VCaP (cell line): ENCODE measurements around the gene LRRC17.

Source experiments
- H3K27ac ChIP-seq: fragments of 450-650 bp; 2 replicates; pipeline ENCODE4 v1.5.1; 2017
- TF ChIP-seq, protein P1 (sequence below): fragments of 450-650 bp; conservative IDR thresholded peaks from 2 replicates; pipeline ENCODE4 v1.5.1; 2017; ENCODE audit warnings: mild to moderate bottlenecking, moderate library complexity

LRRC17 gene

DNA sequence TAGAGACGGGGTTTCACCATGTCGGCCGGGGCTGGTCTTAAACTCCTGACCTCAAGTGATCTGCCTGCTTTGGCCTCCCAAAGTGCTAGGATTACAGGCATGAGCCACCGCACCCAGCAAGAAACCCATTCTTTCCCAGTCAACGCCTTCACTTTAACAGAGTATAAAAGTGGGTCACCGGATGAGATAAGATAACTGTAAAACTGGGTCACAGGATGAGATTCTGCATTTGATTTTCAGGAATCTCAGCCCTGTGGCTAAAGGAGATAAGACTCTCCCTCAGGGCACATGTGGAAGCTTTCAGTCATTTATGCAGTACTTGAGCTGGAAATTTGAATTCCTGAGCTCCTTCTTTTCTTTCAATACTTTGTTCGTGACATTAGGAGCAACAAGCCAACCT lies 70.8 kb downstream of the LRRC17 start:
- TF ChIP-seq, protein P1, sequence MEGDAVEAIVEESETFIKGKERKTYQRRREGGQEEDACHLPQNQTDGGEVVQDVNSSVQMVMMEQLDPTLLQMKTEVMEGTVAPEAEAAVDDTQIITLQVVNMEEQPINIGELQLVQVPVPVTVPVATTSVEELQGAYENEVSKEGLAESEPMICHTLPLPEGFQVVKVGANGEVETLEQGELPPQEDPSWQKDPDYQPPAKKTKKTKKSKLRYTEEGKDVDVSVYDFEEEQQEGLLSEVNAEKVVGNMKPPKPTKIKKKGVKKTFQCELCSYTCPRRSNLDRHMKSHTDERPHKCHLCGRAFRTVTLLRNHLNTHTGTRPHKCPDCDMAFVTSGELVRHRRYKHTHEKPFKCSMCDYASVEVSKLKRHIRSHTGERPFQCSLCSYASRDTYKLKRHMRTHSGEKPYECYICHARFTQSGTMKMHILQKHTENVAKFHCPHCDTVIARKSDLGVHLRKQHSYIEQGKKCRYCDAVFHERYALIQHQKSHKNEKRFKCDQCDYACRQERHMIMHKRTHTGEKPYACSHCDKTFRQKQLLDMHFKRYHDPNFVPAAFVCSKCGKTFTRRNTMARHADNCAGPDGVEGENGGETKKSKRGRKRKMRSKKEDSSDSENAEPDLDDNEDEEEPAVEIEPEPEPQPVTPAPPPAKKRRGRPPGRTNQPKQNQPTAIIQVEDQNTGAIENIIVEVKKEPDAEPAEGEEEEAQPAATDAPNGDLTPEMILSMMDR, result no peak
- H3K27ac ChIP-seq, result no peak overlapping the region

DNA sequence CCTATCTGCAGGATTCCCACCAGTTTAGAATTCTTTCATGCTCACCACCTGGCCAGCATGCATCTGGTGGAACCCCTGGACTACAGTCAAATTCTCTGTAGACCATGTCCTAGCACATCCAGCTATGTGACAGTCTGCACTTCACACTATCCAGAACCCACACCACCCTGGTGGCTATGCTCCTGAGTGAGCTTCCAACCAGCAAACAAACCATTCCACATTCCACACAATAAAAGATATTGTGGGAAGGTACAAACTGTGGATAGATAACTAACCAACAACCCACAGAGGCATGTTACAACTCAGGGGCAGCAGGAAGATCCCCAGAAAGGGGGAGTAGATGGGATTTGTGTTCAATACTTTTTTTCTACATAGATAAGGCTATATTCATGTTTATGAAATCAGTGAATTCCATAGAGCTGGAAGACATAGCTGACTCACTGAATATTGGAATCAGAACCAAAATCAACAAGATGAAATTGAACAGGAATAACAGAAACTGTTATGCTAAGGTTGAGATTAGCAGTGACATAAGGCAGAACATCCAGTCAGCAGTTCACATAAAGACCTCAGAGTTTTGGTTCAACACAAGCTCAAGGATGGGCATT lies 72.5 kb downstream of the LRRC17 start:
- TF ChIP-seq, protein P1, result no peak
- no peak overlapping the region for H3K27ac ChIP-seq

DNA sequence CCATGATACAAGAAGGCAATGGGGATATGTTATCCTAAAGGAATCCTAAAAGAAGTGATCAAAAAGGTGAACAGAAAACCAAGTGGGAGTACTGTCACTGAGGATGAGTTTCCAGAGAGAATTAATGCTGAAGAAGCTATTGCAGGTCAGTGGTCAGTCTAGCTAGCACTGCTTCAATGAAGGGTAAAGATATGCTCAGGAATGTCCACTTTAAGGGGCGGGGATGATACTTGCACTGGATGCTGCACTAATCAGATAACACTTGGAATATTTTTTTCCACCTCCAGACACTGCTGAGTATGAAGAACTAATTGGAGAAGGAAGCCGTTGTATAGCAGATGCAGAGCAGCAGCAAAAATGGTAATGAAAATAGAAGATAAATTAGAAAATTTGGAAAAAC lies 75.3 kb downstream of the LRRC17 start:
- TF ChIP-seq, protein P1, result no peak

DNA sequence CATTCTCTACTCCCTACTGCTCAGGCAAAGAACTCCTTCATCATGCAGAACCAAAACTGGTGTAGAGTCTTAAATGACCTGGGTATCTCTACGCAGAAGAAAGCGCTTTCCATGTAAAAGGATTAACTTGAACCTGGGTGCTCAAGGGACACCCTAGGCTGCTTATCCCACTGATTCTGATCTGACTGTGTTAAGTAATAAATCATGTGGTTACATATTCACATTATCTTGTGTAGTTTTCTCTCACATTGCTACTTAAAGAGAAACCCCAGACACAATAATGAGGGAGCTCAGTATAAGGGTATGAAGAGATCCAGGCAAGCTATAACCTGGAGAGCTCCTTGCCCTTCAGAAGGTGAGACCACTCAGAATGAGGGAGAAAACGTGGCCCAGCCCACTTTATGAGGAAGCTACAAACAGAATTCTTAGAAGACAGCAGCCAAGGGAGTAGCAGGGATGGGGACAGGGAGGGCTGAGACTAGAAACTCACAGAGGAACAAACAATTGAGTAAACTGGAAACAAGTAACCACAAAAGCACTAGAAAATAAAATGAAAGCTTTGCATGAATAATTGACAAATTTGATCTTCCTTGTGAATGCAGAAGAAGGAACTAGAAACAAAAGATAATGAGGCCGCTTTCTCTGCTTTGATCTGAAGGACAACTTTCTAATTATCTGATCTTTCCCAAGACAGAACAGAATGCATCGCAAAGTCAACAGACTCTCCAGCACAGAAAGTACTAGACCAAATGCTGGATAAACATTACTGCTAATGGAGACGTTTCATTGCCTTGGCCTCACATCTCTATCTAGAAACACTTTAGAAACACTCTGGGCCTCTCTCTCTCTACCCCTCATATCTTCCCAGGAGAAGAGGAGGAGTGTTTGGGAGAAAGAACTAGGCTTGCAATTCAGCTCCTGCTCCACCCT lies 76.1 kb downstream of the LRRC17 start:
- H3K27ac ChIP-seq, result peak overlapping the region; percentile 67
- TF ChIP-seq, protein P1, result no peak

More for the DNA sequence above, 75.3 kb downstream of the LRRC17 start:
- peak overlapping the region; percentile 67 for H3K27ac ChIP-seq

DNA sequence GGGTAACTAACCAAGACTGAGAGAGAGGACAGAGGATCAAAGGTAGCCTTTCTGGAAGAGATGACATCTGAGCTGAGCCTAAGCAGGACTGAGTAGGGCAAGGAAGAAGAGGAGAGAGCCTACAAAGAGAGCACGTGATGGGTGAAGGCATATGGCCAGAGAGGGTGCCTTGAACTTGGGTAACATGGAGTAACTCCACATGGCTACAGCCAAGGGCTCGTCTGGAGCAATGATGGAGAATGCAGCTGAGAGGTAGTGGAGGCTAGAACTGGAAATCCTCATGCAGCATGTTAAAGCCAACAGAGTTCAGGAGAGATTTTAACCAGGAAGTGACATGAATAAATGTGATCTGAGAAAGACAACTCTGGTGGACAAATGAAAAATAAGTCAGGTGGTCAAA lies 77.8 kb downstream of the LRRC17 start:
- TF ChIP-seq, protein P1, result no peak
- no peak overlapping the region for H3K27ac ChIP-seq

DNA sequence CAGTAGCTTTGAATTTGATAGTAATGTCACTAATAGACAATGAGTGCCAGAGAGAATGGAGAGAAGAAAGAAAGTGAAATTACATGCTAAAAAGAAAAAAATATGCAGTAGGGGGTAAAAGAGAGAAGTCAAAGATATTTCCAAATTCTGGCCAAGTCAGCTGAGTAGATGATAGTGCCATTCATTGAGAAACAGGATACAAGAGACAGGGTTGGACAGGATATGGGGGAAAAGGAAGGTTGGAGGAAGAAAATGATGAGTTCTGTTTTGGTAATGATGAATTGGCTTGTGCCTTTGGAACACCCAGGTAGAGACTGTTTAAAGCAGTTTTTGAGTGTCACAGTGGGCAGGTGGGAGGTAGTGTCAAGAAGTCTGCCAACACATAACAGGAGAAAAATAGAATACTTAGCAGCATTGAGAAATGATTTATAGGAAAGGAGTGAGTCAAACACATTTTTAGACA lies 78.3 kb downstream of the LRRC17 start:
- TF ChIP-seq, protein P1, result no peak
- H3K27ac ChIP-seq, result no peak overlapping the region

DNA sequence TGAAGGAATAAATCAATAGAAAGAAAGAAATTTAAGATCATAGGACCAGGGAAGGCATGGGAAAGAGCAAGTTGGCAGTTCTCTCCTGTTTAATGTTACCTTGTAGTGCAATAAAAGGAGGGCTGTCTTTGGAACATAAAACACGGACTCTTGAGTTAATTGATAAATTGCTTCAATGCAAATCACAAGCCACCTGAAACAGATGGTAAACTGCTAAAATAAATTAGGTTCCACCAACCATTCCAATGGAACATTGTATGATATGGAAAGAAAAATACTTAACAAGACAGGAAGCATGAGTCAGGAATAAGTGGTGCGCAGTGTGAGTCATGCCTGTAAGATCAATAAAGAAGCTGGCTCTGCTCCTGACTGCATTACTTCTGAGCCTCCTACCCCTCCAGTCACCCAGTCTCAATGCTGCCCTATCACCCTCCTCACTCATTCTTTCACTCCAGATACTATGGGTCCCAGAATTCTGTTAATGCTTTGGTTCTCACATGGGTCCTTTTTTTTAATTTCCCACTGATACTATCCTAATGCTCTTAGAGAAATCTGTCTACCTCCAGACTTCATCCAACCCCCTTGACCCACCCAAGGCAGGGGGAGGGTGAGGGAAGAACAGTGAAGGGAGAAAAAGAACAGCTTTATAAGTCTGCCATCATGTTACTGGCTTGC lies 78.9 kb downstream of the LRRC17 start:
- TF ChIP-seq, protein P1, result no peak
- H3K27ac ChIP-seq, result no peak overlapping the region
